CD14-positive monocyte (primary cell): ENCODE measurements around the gene DENND6A. TPM values are rescaled to one million over a fixed set of nuclear protein-coding genes. Genes with fewer than 3 reads are reported as not detected.

Experiments
- DNase-seq, 3 donors: peaks; one replicate each; pipeline ENCODE4 v3.0.0-alpha.2; 2011 to 2022
- H2AFZ ChIP-seq: 2 replicates; pipeline ENCODE4 v1.6.0; 2012; ENCODE audit warnings: mild to moderate bottlenecking, low read depth, low read length, inconsistent platforms; ENCODE audit not compliant: insufficient read depth, poor library complexity, severe bottlenecking
- H3K27ac ChIP-seq, 2 donors: 1 replicate in 1 of 2; 2 replicates in 1 of 2; pipeline ENCODE4 v1.5.1; 2012 to 2013; ENCODE audit warnings: low read length in 2 of 2, control low read depth in 1 of 2, inconsistent platforms in 1 of 2, low read depth in 1 of 2, mild to moderate bottlenecking in 1 of 2
- H3K27me3 ChIP-seq, 2 donors: one replicate each; pipeline versions ENCODE4 v1.6.0 to v1.6.1; 2011 to 2013; ENCODE audit warnings: low read length in 2 of 2; ENCODE audit not compliant: control insufficient read depth in 2 of 2, insufficient read depth in 2 of 2
- H3K36me3 ChIP-seq, 2 donors: replicated peaks in 1 of 2; 1 replicate in 1 of 2; 2 replicates in 1 of 2; pipeline versions ENCODE4 v1.5.1 to v1.6.1; 2012 to 2013; ENCODE audit warnings: low read length in 2 of 2, control low read depth in 1 of 2, inconsistent platforms in 1 of 2, mild to moderate bottlenecking in 1 of 2; ENCODE audit not compliant: insufficient read depth in 2 of 2, control insufficient read depth in 1 of 2
- H3K4me1 ChIP-seq, 2 donors: 1 replicate in 1 of 2; 2 replicates in 1 of 2; pipeline versions ENCODE4 v1.5.1 to v1.6.1; 2012 to 2013; ENCODE audit warnings: low read length in 2 of 2, control low read depth in 1 of 2, inconsistent platforms in 1 of 2, mild to moderate bottlenecking in 1 of 2, moderate library complexity in 1 of 2; ENCODE audit not compliant: insufficient read depth in 2 of 2, control insufficient read depth in 1 of 2
- H3K4me2 ChIP-seq: replicated peaks from 2 replicates; pipeline ENCODE3; 2012; ENCODE audit warnings: low read length, moderate library complexity, mild to moderate bottlenecking; ENCODE audit not compliant: poor library complexity, severe bottlenecking; ENCODE audit errors: extremely low read depth
- H3K4me3 ChIP-seq, 3 experiments: fragments of 200-600 bp in 1 of 3; sonication (generic) in 1 of 3; replicated peaks in 1 of 3; 1 replicate in 2 of 3; 2 replicates in 1 of 3; pipeline ENCODE4 v1.5.1; 2011 to 2013; ENCODE audit warnings: low read length in 3 of 3, mild to moderate bottlenecking in 3 of 3, control low read depth in 2 of 3, low read depth in 2 of 3, inconsistent platforms in 1 of 3, moderate library complexity in 1 of 3
- H3K79me2 ChIP-seq: 2 replicates; pipeline ENCODE4 v1.6.0; 2012; ENCODE audit warnings: mild to moderate bottlenecking, control low read depth, inconsistent platforms, low read length, moderate library complexity; ENCODE audit not compliant: insufficient read depth
- H3K9ac ChIP-seq: 2 replicates; pipeline ENCODE4 v1.6.0; 2017; ENCODE audit warnings: low read length, mild to moderate bottlenecking; ENCODE audit not compliant: insufficient read depth, poor library complexity, severe bottlenecking
- H3K9me3 ChIP-seq, 2 donors: replicated peaks in 1 of 2; 1 replicate in 1 of 2; 2 replicates in 1 of 2; pipeline versions ENCODE4 v1.5.1 to v1.6.1; 2012 to 2013; ENCODE audit warnings: low read length in 2 of 2, control low read depth in 1 of 2; ENCODE audit not compliant: control insufficient read depth in 1 of 2, insufficient read depth in 1 of 2
- H4K20me1 ChIP-seq: 2 replicates; pipeline ENCODE4 v1.6.0; 2012; ENCODE audit warnings: mild to moderate bottlenecking, low read length, control low read depth, moderate library complexity; ENCODE audit not compliant: insufficient read depth
- H3K27ac Mint-ChIP-seq, 7 donors: one replicate each; pipeline ENCODE4 v1.8.0; 2020; ENCODE audit warnings: mild to moderate bottlenecking in 7 of 7, mixed read lengths in 7 of 7, moderate library complexity in 6 of 7, inconsistent platforms in 2 of 7
- H3K27me3 Mint-ChIP-seq, 3 donors: one replicate each; pipeline ENCODE4 v1.8.0; 2021 to 2022; ENCODE audit warnings: low read depth in 3 of 3, mild to moderate bottlenecking in 3 of 3, mixed read lengths in 3 of 3, moderate library complexity in 3 of 3, inconsistent platforms in 1 of 3
- H3K36me3 Mint-ChIP-seq, 2 donors: one replicate each; pipeline ENCODE4 v1.8.0; 2020; ENCODE audit warnings: mixed read lengths in 2 of 2, inconsistent platforms in 1 of 2, mild to moderate bottlenecking in 1 of 2
- H3K4me1 Mint-ChIP-seq: one replicate; pipeline ENCODE4 v1.8.0; 2020; ENCODE audit warnings: mild to moderate bottlenecking, mixed read lengths
- H3K4me3 Mint-ChIP-seq, 2 donors: one replicate each; pipeline ENCODE4 v1.8.0; 2020; ENCODE audit warnings: mild to moderate bottlenecking in 2 of 2, mixed read lengths in 2 of 2, moderate library complexity in 1 of 2
- H3K9me3 Mint-ChIP-seq, 7 donors: one replicate each; pipeline ENCODE4 v1.8.0; 2020 to 2022; ENCODE audit warnings: mixed read lengths in 7 of 7, mild to moderate bottlenecking in 6 of 7, moderate library complexity in 6 of 7, inconsistent platforms in 2 of 7
- CTCF ChIP-seq: fragments of 200-600 bp; IDR thresholded peaks from one replicate; pipeline ENCODE4 v1.8.0; 2022; ENCODE audit warnings: antibody characterized with exemption, mild to moderate bottlenecking
- WGBS: methylation state at CpG from one replicate; pipeline ENCODE4 v1.1.5; 2013; ENCODE audit warnings: missing lambda C conversion rate; ENCODE audit not compliant: insufficient coverage; 5-methylcytosine and 5-hydroxymethylcytosine counted together
- intact Hi-C, 2 donors: fragments of 100-400 bp; cut with micrococcal nuclease; formaldehyde crosslinking; loops; one replicate each; pipeline versions ENCODE4 v1.15.0 to v1.15.1; 2023
- polyA plus RNA-seq, 3 donors: library from polyadenylated mRNA; depleted of rRNA in 1 of 3; unstranded in 2 of 3; stranded (reverse) in 1 of 3; fragments of 300-500 nt in 2 of 3; fragments of >200 nt in 1 of 3; fragmentation: Illumina TruSeq in 2 of 3; gene quantifications; 1 replicate in 2 of 3; 2 replicates in 1 of 3; pipeline ENCODE4 v1.2.3, GENCODE V29; 2012 to 2021

The DENND6A gene
- polyA plus RNA-seq, 3 donors: 10.8 to 20.8 (median 15.4) TPM

- Histone ChIP-seq H3K9ac (no peak overlapping the region), H3K4me2 (no peak overlapping the region), H3K36me3 (peaks cover 0 to 17% of the 10 kb centered on the region in 2 donors), H3K9me3 (no peaks in the 10 kb centered on the region), H3K27ac (no peak overlapping the region), H3K27me3 (no peaks in the 10 kb centered on the region), H3K4me3 (no peak overlapping the region), H3K4me1 (peaks cover 14 to 21% of the 10 kb centered on the region in 2 donors), H2AFZ (no peak overlapping the region), H4K20me1 (peaks cover 94% of the 10 kb centered on the region), H3K79me2 (peaks cover 97% of the 10 kb centered on the region)
- intact Hi-C loops: loop anchor here in 1 of 2 donors (10.0 kb wide), 2 partner anchors 62 to 102 kb away; partner anchors contain the start of gene DENND6A
- peak overlapping the region in 1 of 7 donors; percentile 21 for H3K27ac Mint-ChIP-seq
- H3K36me3 Mint-ChIP-seq: peaks cover 22 to 53% of the 10 kb centered on the region in 2 donors
- peaks cover 30% of the 10 kb centered on the region for H3K4me1 Mint-ChIP-seq
- 100% methylated on average over 3 of the region's 6 CpGs for WGBS
- peaks cover 0 to 2% (median 0%) of the 10 kb centered on the region in 7 donors for H3K9me3 Mint-ChIP-seq
- no peaks in the 10 kb centered on the region for H3K27me3 Mint-ChIP-seq
- no peak overlapping the region for H3K4me3 Mint-ChIP-seq
- no peak for TF ChIP-seq CTCF
- DNase-seq: no peak
These were observed 100.6 kb downstream of the DENND6A start for GRCh38 chr3:57592306-57592705.

- Mint-ChIP-seq H3K4me1 (peaks cover 10% of the 10 kb centered on the region), H3K27me3 (peaks cover 0 to 2% (median 0%) of the 10 kb centered on the region in 3 donors), H3K36me3 (peaks cover 25 to 57% of the 10 kb centered on the region in 2 donors), H3K4me3 (no peak overlapping the region), H3K27ac (peak overlapping the region in 4 of 7 donors; percentile 25 to 46 (median 41)), H3K9me3 (no peaks in the 10 kb centered on the region)
- Histone ChIP-seq H3K79me2 (peaks cover 99% of the 10 kb centered on the region), H3K4me2 (no peak overlapping the region), H3K4me1 (peaks cover 4 to 9% of the 10 kb centered on the region in 2 donors), H2AFZ (no peak overlapping the region), H3K9ac (no peak overlapping the region), H3K27ac (peak overlapping the region in 1 of 2 donors; percentile 32), H3K4me3 (no peak overlapping the region), H3K9me3 (no peaks in the 10 kb centered on the region), H4K20me1 (peaks cover 98% of the 10 kb centered on the region), H3K27me3 (no peaks in the 10 kb centered on the region), H3K36me3 (peaks cover 13 to 48% of the 10 kb centered on the region in 2 donors)
- WGBS: no CpG with 5 or more reads among the region's 2 CpGs
- TF ChIP-seq CTCF: no peak
- no peak for DNase-seq
- intact Hi-C loops: no loop called here
These were observed 105.0 kb downstream of the DENND6A start for GRCh38 chr3:57587905-57588304.
